NCI-H748 (cell line): ENCODE data around the gene FAM149A.

Source experiments
- DNase-seq: peaks from one replicate; lab custom pipeline; 2025; ENCODE audit not compliant: unreplicated experiment; lab: John Stamatoyannopoulos, UW

Gene FAM149A

DNA sequence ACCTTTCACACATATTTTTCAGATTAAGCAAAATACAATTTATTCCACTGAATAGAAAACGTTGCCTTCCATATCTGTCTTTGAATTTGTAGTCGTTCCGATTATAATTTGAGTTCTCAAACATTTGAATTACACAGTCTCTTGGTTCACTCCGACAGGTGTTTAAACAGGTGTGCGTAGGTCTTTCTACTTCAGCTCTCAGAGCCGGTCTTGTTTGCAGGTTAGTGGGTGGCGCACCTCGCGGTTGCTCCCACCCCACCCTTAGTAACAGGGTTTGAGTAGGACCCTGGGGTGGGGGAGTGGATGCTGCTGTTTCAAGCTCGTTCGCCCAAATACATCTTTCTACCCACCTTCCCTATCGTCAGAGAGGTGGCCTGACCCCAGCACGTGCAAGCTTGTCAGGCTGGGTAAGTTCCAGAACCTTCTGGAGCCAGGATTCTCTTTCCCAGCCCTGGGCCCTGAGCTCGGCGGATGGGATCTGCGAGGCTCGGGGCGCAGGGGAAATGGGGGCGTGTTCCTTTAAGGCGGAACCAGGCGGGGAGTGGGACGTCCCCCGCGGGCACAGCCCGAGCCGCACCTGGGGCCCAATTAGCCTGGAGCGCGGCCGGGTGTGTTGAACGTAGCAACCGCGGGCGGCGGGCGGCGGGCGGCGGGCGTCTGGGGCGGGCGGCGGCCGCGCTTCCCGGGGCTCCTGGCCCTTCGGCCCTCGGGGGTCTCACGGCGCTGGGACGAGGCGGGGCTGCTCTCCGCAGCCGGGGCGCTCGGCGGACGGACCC is at the start of gene FAM149A:
FAM149A (plus strand) TSS at position 591 of the 776 bp plus-strand sequence.
- DNase-seq = peak; percentile 70

DNA sequence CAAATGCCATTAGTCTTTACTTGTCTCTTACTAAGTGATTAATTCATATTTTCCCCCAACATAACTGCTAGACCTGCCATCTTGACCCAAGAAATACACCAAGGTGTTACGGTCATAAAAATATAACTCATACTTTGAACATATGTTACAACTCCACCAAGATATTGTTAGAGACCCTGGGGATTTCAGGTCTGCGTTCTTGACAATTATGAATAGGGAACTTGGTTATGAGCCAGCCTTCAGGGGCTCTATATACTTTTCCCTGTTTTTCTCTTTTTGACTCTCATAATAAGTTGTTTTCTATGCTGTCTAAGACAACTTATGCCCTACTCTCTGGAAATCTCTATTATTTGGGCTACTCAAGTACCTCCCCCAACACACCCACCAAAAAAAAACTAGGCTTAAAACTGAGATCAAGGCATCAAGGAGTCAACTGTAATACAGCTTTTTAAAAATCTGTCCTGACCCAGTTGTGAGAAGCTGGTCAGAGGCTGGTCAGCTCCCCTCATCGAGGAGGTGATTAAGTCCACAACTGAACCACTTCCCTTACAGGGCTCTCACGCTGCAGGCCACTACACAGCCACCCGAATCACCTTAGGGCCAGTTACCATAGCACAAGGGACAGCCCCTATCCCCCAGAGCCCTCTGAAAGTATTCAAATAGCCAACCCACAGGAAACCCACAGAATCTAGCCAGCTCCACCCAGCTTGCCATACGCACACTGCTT is 46.1 kb upstream of the FAM149A start:
- DNase-seq = no peak

DNA sequence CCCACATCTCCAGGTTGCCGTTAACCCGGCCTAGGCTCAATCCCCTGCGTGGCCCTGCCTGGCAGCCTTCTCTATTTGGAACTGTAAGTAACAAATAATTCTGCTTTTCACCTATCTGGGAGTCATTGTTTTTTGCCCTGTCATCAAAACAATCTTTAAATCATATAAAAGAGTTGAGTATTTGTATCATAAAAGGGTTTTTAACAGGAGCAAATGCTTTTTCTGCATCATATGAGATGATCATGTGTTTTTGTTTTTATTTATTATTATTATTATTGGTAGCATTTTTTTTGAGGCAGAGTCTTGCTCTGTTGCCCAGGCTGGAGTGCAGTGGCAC is 45.6 kb upstream of the FAM149A start:
- no peak for DNase-seq

DNA sequence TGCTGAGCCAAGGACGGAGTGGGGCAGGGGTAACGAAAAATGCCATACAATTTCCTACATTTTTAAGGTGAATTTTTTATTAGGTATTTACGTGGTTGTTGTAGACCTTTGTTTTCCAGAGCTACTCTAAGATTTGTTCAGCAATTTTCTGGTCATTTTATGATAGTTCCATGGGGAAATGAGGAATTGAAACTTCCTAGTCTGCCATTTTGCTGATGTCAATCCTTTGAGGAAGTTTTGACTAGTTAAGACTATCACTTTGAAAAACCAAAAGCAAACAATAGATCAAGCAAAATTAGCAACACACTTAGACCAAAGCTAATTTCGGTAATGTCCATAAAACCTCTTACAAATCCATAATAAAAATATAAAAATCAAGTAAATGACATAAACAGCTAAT is 42.6 kb upstream of the FAM149A start:
- DNase-seq = no peak

- peak; percentile 76 for DNase-seq
Observed at GRCh38 chr4:186067757-186068385, 36.6 kb upstream of the FAM149A start.

DNA sequence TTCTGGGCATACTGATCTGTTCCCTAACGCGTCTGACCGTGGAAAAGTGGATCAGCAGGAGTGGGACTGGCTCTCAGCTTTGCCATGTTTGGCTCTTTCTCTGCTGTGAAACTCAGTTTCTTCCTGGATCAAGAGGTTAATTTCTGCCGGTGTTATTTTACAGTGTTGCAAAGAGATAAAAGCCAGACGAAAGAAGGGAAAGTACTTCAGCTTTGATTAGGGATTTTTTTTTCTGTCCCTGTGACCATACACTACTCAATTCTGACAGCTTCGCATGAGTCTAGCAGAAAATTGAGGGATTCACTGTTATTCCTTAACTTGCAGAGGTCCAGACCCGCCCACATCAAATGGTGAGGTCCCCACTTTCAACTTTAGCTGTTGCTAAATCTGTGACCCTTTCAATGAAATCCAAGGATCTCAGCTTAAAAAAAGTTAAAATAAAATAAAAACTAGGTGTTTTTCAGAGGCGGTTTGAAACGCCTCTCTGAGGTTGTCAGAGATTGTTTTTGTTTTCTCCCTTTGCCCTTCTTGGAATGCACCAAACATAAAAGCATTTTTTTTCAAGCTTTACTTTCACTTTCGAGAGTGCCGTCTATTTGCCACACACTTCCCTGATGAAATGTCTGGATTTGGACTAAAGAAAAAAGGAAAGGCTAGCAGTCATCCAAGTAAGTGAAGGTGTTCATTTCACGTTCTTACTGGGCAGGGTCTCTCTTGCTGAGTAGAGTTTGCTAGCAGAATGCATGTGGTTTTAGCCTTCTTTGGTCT is 35.7 kb upstream of the FAM149A start, which contains the start of gene TLR3:
TLR3 (plus strand) TSS at position 576 of the 768 bp plus-strand sequence. CDS start 7,464 bp downstream, outside the sequence.
- no peak for DNase-seq

- no peak for DNase-seq
Observed at GRCh38 chr4:186069729-186070128, 34.8 kb upstream of the FAM149A start.

- no peak for DNase-seq
Observed at GRCh38 chr4:186072516-186072915, 32.0 kb upstream of the FAM149A start.

DNA sequence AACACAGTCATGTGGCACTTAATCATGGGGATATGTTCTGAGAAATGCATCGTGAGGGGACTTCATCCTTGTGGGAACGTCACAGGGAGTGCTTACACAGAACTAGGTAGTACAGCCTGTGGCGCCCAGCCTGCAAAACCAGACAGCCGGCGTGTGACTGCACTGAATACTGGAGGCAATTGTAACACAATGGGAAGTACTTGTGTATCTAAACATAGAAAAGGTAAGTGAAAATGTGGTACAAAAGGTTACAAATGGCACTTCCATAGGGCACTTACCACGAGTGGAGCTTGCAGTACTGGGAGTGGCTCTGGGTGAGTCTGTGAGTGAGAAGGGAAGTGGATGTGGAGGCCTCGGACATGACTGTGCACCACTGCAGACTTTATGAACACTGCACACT is 30.3 kb upstream of the FAM149A start:
- DNase-seq = no peak

- no peak for DNase-seq
Observed at GRCh38 chr4:186078981-186079638, 25.4 kb upstream of the FAM149A start.

DNA sequence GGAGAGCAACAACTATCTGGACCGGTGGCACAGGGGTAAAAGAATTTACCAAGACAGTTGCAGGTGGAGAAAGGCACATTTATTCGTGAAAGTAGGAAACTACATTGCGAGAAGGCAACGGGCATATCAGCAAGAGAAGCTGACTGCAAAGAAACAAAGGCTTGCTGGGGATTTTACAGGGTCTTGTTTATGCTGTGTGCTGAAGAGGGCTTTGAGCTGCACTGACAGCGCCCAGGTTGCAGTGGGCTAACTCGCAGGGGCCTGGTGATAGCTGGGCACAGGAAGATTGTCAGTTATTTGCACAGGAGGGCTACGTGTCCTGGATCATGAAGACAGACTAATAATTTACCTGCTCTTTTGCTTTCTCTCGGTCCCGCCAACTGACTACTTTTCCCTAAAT is 24.8 kb upstream of the FAM149A start:
- peak; percentile 6 for DNase-seq

DNA sequence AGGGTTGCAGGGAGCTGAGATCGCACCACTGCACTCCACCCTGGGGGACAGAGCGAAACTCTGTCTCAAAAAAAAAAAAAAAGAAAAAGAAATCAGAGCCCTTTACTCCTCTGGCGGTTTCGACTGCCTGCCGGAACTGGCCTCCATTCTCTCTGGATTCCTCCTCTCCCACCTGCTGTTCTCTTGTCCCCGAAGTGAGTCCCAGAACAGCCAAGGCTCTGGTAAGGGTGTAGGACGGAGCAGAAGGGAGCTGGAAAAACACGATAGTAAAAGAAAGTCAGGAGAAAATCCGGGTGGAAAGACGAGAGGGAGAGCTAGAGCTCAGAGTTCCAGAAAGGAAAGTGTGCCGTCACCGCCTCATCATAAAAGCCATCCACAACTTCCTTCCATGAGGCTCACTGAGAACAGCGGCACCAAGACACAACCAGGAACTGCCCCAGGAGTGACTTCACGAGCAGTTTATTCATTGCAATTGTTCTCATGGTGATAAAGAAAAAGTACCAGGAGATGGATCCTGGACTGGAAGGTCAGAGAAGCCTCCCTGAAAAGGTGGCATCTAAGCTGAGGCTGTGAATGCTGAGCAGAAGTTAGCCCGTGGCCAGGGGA is 23.2 kb upstream of the FAM149A start:
- DNase-seq = no peak

DNA sequence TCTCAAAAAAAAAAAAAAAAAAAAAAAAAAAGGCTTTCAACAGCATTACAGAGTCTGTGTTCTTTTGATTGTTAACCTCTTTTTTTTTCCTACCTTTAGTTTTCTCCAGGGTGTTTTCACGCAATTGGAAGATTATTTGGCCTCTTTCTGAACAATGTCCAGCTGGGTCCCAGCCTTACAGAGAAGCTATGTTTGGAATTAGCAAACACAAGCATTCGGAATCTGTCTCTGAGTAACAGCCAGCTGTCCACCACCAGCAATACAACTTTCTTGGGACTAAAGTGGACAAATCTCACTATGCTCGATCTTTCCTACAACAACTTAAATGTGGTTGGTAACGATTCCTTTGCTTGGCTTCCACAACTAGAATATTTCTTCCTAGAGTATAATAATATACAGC is 22.3 kb upstream of the FAM149A start:
- DNase-seq = no peak

DNA sequence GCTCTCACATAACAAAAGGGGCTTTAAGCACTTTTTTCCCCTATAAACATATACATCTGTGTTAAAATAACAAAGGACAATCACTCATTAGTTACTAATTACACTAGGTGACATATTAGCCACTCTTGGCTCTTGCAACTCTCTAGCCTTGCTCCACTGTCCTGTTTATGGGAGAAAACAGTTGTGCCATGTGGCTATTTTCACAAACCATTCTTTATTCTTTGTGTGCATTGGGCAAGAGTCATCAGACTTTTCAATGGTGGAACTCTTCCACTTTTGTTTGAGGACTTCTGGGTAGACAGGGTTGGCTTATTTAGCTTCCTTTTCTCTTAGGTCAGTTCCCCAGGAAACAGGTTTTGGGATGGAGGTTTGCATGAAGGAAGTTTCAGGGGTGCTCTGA is 16.0 kb upstream of the FAM149A start:
- DNase-seq = no peak

DNA sequence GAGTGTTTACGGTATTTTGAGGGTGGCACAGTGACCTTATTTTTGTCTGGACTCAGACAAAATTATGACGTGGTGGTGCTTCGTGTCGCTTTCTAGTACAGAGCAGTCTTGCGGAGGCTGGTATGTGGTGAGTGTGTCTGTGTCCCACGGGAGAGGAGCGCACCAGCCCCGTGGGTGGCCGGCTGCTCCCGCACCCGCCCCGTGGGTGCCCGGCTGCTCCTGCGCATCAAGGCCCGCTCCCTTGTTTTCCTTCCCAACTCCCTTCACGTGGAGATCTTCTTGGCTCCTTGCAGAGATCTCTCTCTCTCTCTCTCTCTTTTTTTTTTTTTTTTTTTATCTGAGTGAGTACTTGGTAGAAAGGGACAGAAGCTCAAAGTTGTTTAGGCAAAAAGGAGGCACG is 12.2 kb upstream of the FAM149A start:
- DNase-seq = no peak

DNA sequence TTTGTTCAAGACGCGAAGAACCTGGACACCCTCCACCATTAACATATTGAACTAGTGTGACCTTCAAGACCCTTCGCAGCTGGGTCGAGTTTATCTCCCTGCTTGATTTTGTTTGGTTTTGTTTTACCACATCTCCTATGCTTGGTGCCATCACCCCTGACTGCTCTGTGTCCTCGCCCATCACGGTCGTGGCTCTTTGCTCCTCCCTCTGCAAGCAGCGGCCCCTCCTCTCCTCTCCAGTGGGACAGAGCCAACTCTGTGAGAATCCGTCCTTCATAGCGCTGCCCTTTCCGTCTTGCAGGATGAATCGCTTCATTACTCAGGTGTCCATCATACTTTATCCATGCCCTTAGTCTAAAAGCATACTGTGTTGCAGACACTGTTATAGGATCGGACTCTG is 9.1 kb upstream of the FAM149A start:
- DNase-seq = peak; percentile 36

GRCh38 chr4:186096681-186097165 is 7.8 kb upstream of the FAM149A start:
- DNase-seq = no peak

DNA sequence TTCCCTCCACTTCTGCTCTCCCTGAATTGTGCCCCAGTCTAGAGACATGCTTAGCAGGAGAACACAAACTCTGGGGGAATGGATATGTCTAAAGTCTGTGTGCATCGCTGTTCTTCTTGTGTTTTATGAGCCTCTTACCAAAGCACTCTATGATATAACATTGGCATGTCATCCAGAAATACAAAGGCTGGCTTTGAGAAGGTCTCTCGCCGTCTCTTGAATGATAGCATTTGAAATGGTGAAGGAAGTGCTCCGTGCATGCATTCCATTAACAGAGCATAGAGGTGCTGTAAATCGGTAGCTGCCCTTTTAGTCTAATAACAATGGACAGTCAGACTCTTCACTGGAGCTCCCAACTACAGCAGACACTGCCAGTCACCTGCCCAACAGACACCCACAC is 7.1 kb upstream of the FAM149A start:
- DNase-seq = no peak

DNA sequence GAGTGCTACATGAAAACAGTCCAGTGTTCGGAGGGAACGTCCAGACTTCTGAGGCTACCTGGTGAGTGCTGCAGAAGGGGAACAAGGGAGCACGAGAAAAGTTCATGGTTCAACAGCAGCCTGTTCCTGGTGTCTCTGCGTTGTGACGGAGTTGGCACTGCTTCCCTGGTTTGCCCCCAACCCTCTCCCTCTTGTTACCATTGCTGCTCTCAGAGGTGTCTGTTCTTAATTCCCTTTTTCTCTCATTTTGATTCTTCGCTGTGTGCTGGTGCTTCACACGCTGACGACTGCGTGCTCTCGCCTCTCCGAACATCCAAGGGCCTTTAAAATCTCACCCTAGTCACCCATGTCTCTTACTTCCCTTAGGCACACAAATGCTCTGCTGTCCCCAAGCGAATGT is 1.6 kb upstream of the FAM149A start:
- no peak for DNase-seq
